HEK293 (cell line): ENCODE results near the gene DOCK3.

Source experiments
- HOXD13 ChIP-seq: sonication (generic); formaldehyde crosslinking; IDR thresholded peaks from 2 replicates; pipeline ENCODE4 v1.8.0; 2022; ENCODE audit warnings: missing genetic modification reagents, borderline replicate concordance
- MYNN ChIP-seq: fragments of 450-650 bp; formaldehyde crosslinking; IDR thresholded peaks from 2 replicates; pipeline ENCODE4 v1.5.1; 2016; ENCODE audit warnings: missing biosample characterization, missing genetic modification characterization, borderline replicate concordance
- SETDB1 ChIP-seq: IDR thresholded peaks from one replicate; pipeline ENCODE4 v1.6.1; 2017; ENCODE audit warnings: mild to moderate bottlenecking, low read length, moderate library complexity, mixed read lengths; ENCODE audit not compliant: insufficient read length
- TCF7L2 ChIP-seq: IDR thresholded peaks from 2 replicates; pipeline ENCODE4 v1.6.1; 2011; ENCODE audit warnings: low read depth, mild to moderate bottlenecking, inconsistent platforms, low read length, moderate library complexity, borderline replicate concordance
- ZNF140 ChIP-seq: fragments of 450-650 bp; formaldehyde crosslinking; IDR thresholded peaks from 2 replicates; pipeline ENCODE4 v1.5.1; 2016; ENCODE audit warnings: missing biosample characterization, missing genetic modification characterization
- ZNF155 ChIP-seq: fragments of 450-650 bp; formaldehyde crosslinking; IDR thresholded peaks from 2 replicates; pipeline ENCODE4 v1.5.1; 2016; ENCODE audit warnings: missing biosample characterization, missing genetic modification characterization
- ZNF404 ChIP-seq: fragments of 450-650 bp; formaldehyde crosslinking; IDR thresholded peaks from 2 replicates; pipeline ENCODE4 v1.5.1; 2017; ENCODE audit warnings: missing biosample characterization, missing genetic modification characterization
- ZNF623 ChIP-seq: fragments of 450-650 bp; formaldehyde crosslinking; IDR thresholded peaks from 2 replicates; pipeline ENCODE4 v1.5.1; 2016; ENCODE audit warnings: missing biosample characterization, missing genetic modification characterization
- ZNF701 ChIP-seq: fragments of 450-650 bp; formaldehyde crosslinking; IDR thresholded peaks from 2 replicates; pipeline ENCODE4 v1.5.1; 2016; ENCODE audit warnings: missing biosample characterization, missing genetic modification characterization
- TF ChIP-seq, protein P1 (sequence below): fragments of 450-650 bp; formaldehyde crosslinking; IDR thresholded peaks from 2 replicates; pipeline ENCODE4 v1.5.1; 2016; ENCODE audit warnings: missing biosample characterization, missing genetic modification characterization
- TF ChIP-seq, protein P2 (sequence below): fragments of 450-650 bp; formaldehyde crosslinking; IDR thresholded peaks from 2 replicates; pipeline ENCODE4 v1.5.1; 2017; ENCODE audit warnings: missing biosample characterization, missing genetic modification characterization
- TF ChIP-seq, protein P3 (sequence below): fragments of 450-650 bp; formaldehyde crosslinking; IDR thresholded peaks from 2 replicates; pipeline ENCODE4 v1.5.0; 2017; ENCODE audit warnings: missing biosample characterization, missing genetic modification characterization, borderline replicate concordance
- TF ChIP-seq, protein P4 (sequence below): fragments of 450-650 bp; formaldehyde crosslinking; IDR thresholded peaks from 2 replicates; pipeline ENCODE4 v1.5.1; 2016; ENCODE audit warnings: missing biosample characterization, missing genetic modification characterization
- TF ChIP-seq, protein P5 (sequence below): fragments of 450-650 bp; formaldehyde crosslinking; IDR thresholded peaks from 2 replicates; pipeline ENCODE4 v1.5.1; 2016; ENCODE audit warnings: missing biosample characterization, missing genetic modification characterization

DNA sequence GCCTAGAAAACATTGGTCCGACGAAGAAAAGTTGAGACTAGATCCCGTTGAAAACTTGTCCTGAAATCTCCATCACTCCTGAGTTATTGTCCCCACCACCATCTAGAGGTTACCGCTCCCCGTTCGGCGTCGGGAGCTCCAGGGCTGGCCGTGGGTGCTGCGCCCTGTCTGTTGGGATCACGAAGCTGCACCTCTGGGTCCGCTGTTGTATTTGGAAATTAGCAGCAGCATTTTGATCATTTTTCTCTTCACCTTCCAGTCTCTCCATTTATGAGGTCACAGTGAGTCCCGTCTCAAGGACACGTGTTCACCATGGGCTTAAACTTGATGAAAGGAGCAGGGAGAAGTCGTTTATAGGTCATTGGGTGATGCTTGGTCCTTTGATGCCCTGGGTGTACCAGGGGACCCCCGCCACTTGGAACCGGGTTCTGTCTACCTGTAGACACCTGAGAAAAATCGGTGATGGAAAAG is 710.9 kb downstream of the DOCK3 start:
- TF ChIP-seq, protein P1, sequence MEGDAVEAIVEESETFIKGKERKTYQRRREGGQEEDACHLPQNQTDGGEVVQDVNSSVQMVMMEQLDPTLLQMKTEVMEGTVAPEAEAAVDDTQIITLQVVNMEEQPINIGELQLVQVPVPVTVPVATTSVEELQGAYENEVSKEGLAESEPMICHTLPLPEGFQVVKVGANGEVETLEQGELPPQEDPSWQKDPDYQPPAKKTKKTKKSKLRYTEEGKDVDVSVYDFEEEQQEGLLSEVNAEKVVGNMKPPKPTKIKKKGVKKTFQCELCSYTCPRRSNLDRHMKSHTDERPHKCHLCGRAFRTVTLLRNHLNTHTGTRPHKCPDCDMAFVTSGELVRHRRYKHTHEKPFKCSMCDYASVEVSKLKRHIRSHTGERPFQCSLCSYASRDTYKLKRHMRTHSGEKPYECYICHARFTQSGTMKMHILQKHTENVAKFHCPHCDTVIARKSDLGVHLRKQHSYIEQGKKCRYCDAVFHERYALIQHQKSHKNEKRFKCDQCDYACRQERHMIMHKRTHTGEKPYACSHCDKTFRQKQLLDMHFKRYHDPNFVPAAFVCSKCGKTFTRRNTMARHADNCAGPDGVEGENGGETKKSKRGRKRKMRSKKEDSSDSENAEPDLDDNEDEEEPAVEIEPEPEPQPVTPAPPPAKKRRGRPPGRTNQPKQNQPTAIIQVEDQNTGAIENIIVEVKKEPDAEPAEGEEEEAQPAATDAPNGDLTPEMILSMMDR (tag by site-specific recombination) = no peak
- no peak for TF ChIP-seq ZNF623 (tag by site-specific recombination)
- no peak for TF ChIP-seq SETDB1
- TF ChIP-seq ZNF140 (tag by site-specific recombination) = no peak
- no peak for TF ChIP-seq ZNF155 (tag by site-specific recombination)
- no peak for TF ChIP-seq ZNF701 (tag by site-specific recombination)
- TF ChIP-seq, protein P2, sequence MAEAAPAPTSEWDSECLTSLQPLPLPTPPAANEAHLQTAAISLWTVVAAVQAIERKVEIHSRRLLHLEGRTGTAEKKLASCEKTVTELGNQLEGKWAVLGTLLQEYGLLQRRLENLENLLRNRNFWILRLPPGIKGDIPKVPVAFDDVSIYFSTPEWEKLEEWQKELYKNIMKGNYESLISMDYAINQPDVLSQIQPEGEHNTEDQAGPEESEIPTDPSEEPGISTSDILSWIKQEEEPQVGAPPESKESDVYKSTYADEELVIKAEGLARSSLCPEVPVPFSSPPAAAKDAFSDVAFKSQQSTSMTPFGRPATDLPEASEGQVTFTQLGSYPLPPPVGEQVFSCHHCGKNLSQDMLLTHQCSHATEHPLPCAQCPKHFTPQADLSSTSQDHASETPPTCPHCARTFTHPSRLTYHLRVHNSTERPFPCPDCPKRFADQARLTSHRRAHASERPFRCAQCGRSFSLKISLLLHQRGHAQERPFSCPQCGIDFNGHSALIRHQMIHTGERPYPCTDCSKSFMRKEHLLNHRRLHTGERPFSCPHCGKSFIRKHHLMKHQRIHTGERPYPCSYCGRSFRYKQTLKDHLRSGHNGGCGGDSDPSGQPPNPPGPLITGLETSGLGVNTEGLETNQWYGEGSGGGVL (tag by site-specific recombination) = no peak; the same call in 1 of the 2 replicates
- no peak for TF ChIP-seq ZNF404 (tag by site-specific recombination)
- TF ChIP-seq, protein P3, sequence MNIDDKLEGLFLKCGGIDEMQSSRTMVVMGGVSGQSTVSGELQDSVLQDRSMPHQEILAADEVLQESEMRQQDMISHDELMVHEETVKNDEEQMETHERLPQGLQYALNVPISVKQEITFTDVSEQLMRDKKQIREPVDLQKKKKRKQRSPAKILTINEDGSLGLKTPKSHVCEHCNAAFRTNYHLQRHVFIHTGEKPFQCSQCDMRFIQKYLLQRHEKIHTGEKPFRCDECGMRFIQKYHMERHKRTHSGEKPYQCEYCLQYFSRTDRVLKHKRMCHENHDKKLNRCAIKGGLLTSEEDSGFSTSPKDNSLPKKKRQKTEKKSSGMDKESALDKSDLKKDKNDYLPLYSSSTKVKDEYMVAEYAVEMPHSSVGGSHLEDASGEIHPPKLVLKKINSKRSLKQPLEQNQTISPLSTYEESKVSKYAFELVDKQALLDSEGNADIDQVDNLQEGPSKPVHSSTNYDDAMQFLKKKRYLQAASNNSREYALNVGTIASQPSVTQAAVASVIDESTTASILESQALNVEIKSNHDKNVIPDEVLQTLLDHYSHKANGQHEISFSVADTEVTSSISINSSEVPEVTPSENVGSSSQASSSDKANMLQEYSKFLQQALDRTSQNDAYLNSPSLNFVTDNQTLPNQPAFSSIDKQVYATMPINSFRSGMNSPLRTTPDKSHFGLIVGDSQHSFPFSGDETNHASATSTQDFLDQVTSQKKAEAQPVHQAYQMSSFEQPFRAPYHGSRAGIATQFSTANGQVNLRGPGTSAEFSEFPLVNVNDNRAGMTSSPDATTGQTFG = no peak
- no peak for TF ChIP-seq MYNN (tag by site-specific recombination)
- no peak for TF ChIP-seq TCF7L2
- TF ChIP-seq HOXD13 (CRISPR knock-in tag) = no peak
- TF ChIP-seq, protein P4, sequence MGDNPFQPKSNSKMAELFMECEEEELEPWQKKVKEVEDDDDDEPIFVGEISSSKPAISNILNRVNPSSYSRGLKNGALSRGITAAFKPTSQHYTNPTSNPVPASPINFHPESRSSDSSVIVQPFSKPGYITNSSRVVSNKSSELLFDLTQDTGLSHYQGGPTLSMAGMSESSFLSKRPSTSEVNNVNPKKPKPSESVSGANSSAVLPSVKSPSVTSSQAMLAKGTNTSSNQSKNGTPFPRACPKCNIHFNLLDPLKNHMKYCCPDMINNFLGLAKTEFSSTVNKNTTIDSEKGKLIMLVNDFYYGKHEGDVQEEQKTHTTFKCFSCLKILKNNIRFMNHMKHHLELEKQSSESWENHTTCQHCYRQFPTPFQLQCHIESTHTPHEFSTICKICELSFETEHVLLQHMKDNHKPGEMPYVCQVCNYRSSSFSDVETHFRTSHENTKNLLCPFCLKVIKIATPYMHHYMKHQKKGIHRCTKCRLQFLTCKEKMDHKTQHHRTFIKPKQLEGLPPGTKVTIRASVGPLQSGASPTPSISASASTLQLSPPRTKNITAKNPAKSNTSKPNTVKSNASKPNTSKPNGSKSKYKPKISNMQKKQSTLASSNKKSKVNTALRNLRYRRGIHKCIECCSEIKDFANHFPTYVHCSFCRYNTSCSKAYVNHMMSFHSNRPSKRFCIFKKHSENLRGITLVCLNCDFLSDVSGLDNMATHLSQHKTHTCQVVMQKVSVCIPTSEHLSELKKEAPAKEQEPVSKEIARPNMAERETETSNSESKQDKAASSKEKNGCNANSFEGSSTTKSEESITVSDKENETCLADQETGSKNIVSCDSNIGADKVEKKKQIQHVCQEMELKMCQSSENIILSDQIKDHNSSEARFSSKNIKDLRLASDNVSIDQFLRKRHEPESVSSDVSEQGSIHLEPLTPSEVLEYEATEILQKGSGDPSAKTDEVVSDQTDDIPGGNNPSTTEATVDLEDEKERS (tag by site-specific recombination) = no peak
- TF ChIP-seq, protein P5, sequence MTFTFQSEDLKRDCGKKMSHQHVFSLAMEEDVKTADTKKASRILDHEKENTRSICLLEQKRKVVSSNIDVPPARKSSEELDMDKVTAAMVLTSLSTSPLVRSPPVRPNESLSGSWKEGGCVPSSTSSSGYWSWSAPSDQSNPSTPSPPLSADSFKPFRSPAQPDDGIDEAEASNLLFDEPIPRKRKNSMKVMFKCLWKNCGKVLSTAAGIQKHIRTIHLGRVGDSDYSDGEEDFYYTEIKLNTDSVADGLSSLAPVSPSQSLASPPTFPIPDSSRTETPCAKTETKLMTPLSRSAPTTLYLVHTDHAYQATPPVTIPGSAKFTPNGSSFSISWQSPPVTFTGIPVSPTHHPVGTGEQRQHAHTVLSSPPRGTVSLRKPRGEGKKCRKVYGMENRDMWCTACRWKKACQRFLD = no peak
